ENCODE measurements around the gene DUSP15.

- TF ChIP-seq, protein P1, sequence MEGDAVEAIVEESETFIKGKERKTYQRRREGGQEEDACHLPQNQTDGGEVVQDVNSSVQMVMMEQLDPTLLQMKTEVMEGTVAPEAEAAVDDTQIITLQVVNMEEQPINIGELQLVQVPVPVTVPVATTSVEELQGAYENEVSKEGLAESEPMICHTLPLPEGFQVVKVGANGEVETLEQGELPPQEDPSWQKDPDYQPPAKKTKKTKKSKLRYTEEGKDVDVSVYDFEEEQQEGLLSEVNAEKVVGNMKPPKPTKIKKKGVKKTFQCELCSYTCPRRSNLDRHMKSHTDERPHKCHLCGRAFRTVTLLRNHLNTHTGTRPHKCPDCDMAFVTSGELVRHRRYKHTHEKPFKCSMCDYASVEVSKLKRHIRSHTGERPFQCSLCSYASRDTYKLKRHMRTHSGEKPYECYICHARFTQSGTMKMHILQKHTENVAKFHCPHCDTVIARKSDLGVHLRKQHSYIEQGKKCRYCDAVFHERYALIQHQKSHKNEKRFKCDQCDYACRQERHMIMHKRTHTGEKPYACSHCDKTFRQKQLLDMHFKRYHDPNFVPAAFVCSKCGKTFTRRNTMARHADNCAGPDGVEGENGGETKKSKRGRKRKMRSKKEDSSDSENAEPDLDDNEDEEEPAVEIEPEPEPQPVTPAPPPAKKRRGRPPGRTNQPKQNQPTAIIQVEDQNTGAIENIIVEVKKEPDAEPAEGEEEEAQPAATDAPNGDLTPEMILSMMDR (IDR thresholded peaks at IDR 0.05), result no peak
- TF ChIP-seq EZH2phosphoT487 (IDR thresholded peaks at IDR 0.05) (no peak), EZH2 (IDR thresholded peaks at IDR 0.05) (no peak)
Observed at GRCh38 chr20:31897541-31897940, 27.2 kb upstream of the DUSP15 start.

Data from neural progenitor cell (in vitro differentiated cells).